NCI-H1694 (cell line): ENCODE data around the gene LIM2.

ENCODE experiments used
- DNase-seq: peaks from one replicate; lab custom pipeline; 2025; lab: John Stamatoyannopoulos, UW

LIM2 gene

GRCh38 chr19:51365965-51366388, 21.8 kb downstream of the LIM2 start, which contains the start of gene ETFB:
Gene ETFB (minus strand): TSS chr19:51366388. CDS start chr19:51366326, 62 bp downstream.
- no peak for DNase-seq

- no peak for DNase-seq
Measured at GRCh38 chr19:51365211-51365964, 22.4 kb downstream of the LIM2 start.

- DNase-seq: no peak
Measured at GRCh38 chr19:51364200-51365106, 23.3 kb downstream of the LIM2 start.

DNA sequence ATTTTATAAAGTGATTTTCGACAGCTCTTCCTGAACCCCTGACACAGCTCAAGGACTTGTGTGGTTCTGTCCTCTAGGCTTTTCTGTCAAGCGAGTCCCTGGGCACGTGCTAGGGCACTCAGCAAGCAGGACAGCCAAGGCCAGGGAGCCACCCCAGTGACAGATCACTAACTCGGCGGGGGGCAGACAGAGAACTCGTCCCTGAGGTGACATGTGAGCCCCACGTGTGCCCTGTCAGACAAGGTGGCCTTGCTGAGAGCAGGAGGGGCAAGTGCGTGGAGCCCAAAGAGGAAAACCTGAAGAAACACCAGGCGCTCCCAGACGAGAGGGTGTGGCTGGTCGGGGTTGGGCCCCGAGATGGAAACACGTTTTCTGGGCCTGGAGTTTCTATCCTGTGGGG, 26.5 kb downstream of the LIM2 start:
- no peak for DNase-seq

GRCh38 chr19:51359294-51359693, 28.5 kb downstream of the LIM2 start:
- DNase-seq: no peak

GRCh38 chr19:51357952-51358351, 29.8 kb downstream of the LIM2 start:
- no peak for DNase-seq

- no peak for DNase-seq
Measured at GRCh38 chr19:51356159-51356801, 31.5 kb downstream of the LIM2 start.

DNA sequence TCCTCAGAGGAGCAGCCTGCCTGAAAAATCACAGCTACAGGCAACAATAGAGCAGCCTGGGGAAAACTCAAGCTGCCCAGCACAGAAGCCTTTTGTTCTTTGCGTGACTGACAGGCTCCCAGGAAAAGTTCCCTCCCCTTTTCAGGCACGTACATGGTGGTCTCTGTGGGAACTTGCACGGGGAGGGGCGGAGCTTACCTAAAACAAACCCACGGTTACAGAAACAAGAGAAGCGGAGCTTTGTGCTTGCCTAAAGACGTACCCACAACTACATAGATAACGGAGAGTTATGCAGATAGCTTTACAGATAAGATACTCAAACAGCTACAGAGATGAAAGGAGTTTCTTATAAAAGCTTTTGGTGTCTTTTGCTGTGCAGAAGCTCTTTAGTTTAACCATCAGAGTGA, 33.0 kb downstream of the LIM2 start:
- DNase-seq: no peak

DNA sequence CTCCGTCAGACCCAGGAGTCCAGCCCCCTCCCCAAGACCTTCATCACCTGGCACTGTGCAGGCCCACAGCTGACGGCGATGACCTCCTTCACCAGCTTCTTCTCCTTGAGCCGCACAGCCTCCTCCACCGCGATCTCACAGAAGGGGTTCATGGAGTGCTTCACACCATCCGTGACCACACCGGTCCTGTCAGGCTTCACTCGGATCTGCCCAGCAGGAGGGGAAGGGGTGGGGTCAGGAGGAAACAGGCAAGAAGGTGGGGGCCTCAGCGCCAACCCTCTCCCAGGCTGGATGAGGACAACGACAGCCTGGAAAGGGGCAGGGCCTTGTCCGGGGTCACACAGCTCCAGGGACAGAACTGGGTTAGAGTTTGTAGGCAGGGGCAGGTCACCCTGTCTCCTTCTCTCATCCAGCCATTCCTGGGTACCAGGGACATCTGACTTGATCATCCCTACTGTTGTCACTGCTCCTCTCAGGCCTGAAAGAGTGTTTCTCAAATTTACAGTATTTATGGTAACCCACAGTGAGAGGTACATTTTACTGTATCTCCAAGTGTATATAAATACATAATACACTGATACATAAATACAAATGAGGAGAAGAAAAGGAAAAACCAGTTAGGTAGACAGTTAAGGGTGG, 33.6 kb downstream of the LIM2 start:
- DNase-seq: no peak

DNA sequence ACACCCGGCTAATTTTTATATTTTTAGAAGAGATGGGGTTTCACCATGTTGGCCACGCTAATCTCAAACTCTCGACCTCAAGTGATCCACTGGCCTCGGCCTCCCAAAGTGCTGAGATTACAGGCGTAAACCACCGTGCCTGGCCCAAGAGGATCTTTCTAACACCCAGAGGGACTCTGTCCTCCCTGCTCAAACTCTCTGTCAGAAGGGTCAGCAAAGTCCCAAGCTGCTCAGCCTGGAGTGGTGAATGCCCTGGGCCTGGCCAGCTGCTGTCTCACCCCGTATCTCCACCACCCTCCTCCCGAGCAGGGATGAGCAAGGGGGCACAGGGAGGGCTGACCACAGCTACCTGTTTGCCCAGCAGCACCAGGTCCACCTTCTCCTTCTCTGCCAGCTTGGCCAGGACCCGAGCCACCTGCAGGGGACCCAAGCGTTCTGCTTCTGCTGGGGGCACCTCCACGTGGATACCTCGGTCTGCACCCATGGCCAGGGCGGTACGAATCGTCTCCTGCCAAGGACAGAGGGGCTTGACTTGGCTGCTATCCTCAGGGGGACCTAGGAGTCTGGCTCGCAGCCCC, 34.9 kb downstream of the LIM2 start:
- no peak for DNase-seq

- no peak for DNase-seq
Measured at GRCh38 chr19:51351266-51351990, 36.3 kb downstream of the LIM2 start.

- no peak for DNase-seq
Measured at GRCh38 chr19:51347209-51347928, 40.4 kb downstream of the LIM2 start.

GRCh38 chr19:51346742-51347141, 41.0 kb downstream of the LIM2 start:
- DNase-seq: no peak

- DNase-seq: no peak
Measured at GRCh38 chr19:51345076-51345620, 42.6 kb downstream of the LIM2 start.

DNA sequence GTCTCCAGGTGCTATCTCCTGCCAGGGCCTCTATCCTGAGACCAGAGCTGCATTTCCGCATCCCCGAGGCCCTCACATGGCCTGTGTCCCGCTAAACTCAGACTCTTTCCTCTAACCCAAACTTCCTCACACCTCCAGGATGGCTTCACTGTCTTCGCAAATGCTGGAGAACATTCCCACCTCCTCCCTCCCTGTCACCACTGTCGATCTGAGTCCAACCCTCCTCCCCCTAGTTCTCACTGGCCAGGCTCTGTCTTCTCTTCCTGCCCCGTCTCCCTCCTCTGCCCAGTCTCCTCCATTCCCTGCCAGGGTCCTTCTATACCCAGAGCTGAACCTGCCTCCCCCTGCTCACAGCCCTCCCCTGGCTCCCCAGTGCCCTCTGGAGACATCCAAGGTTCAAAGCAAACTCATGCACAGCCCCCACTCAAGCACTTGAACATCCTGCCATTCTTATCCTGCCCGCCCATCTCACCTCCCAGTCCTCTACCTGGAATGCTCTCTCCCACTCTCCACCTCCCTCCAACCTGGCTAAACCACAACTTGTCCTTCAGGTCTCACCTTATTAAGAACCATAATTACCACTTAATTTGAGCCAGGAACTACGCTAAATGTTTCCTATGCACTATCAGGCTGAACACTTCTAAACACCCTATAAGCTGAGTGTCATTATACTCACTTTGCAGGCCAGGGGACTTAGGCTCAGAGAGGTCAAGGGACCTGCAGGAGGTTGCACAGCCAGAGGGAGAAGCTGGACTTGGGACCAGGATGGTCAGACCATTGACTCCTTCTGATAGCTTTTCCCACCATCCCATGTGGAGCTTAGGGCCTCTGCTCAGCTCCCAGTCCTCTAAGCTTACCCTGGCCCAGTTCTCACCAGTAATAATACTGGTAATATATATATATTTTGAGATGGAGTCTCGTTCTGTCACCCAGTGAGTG, 44.9 kb downstream of the LIM2 start:
- DNase-seq: no peak

DNA sequence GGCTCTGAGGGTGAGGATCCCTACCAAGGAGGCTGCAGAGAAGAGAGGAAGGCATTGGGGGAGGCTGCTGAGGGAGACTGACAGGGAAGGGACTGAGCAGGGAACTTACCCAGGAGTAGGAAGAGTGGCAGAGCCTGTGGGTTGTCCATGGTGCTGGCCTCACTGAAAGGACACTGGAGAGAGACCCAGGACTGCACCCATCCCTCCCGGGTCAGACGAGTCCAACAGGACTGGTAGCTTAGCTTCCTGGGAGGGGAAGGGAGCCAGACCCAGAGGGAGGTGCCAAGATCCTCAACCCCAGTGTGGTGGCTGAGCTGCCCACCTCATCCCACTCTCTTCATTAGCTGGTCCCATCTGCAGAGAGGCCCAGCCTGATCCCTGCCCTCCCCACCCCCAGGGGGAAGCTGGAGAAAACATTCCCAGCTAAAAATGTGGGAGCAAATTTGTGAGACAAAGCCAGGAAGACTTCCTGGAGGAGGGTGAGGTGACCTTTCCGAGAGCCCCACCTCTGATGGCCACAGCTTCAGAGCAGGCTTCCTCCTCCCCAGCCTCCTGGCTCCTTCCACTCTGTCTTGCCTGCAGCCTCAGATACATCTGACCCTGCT, 45.7 kb downstream of the LIM2 start, which contains the start of gene VSIG10L:
VSIG10L (minus strand) TSS at position 164 of the 605 bp plus-strand sequence; CDS start at position 149, 15 bp downstream.
- no peak for DNase-seq

DNA sequence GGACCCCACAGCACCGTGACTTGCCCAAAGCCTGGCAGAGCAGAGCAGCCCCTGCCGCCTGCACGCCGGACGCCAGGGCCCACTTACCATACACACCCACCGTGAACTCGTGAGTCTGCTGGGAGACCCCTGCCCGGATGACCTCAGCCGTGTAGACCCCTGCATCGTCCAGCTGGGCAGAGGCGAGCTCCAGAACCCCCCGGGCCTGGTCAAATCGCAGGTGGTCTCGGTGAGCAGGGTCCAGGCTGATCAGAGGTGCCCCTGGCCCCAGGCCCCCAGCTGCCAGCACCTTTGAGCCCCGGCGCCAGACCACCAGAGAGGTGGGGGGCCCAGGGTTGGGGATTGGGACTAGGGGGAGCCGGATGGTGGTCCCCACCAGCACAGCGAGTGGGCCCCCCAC, 46.7 kb downstream of the LIM2 start:
- DNase-seq: no peak
